Activated CD4-positive, alpha-beta T cell treated with anti-CD3 and anti-CD28 coated beads, Interleukin-2, amount 50 U/mL, for 16 hours (primary cell): Measurements from ENCODE around the gene HCK.
"Not testable (repeated sequence)": the region's sequence is repeated elsewhere in the genome, so short reads cannot be mapped to it uniquely, and the experiment has no call there.

Experiments
- DNase-seq: peaks from one replicate; pipeline ENCODE4 v3.0.0-alpha.2; 2020

HCK gene

DNA sequence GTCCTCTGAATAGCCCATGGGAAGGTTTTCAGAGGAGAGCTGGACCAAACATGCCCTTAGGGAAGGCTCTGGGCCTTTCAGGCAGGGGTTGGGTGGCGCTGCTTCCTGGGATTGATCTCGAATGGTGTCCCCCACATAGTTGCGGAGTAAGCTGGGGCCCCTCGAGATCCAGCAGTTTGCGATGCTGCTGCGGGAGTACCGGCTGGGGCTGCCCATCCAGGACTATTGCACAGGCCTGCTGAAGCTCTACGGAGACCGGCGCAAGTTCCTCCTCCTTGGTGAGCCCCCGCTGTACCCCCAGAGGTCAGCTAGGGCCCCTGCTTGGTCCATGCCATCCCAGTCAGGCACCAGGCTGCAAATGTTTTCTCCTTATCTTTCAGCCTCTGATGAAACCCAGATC, 22.5 kb upstream of the HCK start:
- no peak for DNase-seq

DNA sequence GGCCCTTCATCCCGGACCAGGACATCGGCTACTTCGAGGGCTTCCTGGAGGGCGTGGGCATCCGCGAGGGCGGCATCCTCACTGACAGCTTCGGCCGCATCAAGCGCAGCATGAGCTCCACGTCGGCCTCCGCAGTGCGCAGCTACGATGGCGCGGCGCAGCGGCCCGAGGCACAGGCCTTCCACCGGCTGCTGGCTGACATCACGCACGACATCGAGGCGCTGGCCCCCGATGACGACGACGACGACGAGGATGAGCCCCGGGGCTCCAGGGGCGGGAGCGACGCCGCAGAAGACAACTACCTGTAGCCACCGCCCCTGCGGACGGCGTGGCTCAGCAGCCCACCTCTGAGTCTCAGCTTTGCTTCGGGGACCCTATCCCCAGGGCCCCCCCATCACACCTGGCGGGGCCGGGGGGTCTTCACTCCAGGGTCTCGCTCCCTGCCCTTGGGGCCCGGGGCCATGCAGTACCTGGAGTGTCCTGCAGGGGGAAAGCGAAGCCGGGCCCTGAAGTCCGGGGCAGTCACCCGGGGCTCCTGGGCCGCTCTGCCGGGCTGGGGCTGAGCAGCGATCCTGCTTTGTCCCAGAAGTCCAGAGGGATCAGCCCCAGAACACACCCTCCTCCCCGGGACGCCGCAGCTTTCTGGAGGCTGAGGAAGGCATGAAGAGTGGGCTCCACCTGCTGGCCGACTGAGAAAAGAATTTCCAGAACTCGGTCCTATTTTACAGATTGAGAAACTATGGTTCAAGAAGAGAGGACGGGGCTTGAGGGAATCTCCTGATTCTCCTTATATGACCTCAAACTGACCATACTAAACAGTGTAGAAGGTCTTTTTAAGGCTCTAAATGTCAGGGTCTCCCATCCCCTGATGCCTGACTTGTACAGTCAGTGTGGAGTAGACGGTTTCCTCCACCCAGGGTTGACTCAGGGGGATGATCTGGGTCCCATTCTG, 20.8 kb upstream of the HCK start:
- peak; percentile 33 for DNase-seq

DNA sequence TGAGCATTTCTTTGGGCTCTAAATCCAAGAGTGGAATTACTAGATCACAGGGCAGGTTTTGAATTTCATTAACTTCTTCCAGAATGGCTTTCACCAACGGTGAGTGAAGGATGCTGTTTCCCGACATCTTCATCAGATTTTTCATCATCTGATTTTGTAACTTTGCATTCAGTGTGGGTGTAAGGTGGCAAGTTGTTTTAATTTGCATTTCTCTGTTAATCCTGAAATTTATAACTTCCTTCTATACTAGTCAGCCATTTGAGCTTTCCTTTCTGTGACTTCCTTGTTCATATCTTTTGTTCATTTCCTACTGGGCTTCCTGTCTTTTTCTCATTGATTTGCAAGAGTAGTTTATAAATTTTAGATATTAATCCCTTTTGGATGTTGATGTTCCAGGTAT, 18.7 kb upstream of the HCK start:
- no peak for DNase-seq

DNA sequence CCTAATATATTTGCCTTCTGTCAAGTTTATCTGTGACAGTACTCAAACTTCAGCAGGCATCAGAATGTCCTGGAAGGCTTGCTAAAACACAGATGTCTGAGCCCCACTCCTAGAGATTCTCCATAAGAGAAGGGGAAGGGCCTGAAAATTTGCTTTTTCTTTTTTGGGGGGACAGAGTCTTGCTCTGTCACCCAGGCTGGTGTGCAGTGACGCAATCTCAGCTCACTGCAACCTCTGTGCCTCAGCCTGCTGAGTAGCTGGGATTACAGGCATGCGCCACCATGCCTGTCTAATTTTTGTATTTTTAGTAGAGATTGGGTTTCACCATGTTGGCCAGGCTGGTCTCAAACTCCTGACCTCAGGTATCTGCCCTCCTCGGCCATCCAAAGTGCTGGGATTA, 18.3 kb upstream of the HCK start:
- not testable (repeated sequence) for DNase-seq

DNA sequence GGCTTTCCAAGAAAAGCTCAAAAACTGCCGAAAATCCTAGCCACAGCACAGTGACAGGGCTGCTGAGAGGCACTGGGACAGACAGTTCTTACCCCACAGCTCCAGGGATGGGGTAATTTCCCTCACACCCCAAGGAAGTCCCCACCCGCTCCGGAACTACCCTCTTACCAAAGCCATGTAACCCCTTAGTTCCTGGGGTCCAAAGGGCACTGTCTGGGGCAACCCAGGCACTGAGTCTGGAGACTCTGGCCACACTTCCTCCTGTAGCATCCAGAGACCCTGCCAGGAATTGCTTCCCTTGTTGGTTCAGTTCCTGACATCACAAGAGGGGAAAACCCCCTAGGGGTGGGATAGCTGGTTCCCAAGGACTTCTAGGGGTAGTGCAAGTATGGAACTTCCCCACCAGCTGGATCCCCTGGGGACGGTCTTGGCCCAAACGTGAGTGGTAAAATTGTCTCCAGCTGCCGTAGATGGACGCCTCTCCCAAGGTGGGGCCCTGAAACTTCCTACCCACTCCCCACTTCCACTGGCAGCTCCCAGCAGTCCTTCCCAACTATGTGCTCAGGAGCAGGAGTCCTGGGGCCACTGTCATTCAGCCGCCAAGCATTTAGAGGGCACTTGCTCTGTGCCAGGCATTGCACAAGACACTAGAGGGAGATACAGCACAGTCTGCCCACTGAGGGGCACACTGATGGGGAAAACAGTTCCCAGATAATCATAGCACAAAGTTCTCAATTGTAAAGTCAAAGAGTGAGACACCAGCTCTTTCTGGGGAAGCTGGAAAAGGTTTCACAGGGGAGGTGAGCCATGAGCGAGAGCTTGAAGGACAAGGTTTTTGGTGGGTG, 17.2 kb upstream of the HCK start:
- DNase-seq, result no peak

DNA sequence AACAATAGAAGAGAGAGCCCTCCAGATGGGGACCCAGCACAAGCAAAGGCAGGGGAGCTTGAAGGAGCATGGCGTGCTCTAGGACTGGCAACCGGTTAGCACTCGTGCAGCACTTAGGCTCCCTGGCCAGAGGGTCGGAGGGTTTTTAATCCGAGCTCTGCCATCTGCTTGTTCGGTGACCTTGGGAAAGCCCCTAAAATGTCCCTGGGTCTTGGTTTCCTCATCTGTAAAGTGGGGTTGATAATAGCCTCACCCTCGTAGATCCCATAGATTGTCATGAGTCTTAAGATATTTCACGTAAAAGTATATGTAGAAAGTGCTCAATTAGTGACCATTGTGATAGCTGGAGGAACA, 16.6 kb upstream of the HCK start:
- no peak for DNase-seq

DNA sequence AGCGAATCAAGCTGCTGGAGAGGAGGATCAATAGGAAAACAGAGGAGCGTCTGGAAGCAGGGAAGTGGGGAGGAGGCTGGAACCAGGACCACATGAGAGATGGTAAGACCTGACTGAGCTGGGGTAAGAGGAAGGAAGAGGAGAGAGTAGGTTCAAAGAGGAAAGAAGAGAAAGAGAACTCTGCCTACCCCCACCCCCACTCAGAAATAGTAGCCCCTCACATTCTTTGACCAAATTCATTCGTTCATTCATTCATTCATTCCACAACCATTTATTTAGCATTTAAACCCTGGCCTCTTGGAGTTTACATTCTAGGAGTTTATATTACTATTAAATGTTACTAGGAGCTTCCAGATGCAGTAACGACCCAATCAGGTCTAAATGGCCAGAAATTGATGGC, 15.8 kb upstream of the HCK start:
- DNase-seq, result no peak

DNA sequence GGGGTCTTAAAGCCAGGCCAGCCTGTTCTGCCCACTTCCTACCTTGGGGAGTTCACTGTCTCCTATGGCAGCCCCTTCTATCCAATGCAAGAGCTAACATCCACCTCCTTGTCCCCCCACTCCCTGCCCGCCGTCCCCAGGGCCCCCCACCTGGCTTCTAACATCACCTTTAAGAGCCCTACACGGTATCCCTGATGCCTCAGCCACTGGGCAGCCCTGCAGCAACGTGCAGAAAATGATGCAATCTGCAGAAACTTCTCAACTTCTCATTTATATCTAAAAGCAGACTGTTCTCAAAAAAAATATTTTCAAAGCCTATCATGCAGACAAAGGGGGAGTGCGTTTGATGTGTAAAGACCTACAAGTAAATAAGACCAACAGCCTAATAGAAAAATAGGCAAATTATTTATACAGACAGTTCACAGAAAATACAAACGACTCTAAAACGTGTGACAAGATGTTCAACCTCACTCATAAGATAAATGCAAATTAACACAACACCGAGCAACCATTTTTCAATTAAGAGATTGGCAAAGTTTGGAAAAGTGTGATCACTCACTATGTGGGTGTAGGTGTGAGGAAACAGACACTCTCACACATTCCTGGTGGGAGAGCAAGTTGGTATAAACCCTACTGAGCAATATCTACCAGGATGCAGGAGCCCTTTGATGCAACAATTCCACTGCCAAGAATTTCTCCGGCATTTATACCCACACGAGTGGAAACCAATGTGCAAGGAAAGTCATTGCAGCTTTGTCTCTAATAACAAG, 15.1 kb upstream of the HCK start:
- no peak for DNase-seq

DNA sequence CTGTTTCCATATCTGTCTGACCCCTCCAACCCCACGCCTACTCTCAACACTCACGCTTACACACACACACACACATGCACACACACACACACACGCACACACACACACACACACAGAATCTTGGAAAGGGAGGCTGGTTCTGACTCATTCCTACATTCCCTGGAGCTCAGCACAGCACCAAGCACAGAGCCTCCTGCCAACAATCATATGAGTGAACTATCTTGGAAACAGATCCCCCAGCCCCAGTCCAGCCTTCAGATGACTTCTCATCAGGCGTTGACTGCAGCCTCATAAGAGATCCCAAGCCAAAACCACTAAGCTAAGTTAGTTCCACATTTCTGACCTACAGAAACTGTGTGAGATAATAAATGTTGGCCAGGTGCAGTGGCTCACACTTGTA, 14.1 kb upstream of the HCK start:
- DNase-seq, result no peak

DNA sequence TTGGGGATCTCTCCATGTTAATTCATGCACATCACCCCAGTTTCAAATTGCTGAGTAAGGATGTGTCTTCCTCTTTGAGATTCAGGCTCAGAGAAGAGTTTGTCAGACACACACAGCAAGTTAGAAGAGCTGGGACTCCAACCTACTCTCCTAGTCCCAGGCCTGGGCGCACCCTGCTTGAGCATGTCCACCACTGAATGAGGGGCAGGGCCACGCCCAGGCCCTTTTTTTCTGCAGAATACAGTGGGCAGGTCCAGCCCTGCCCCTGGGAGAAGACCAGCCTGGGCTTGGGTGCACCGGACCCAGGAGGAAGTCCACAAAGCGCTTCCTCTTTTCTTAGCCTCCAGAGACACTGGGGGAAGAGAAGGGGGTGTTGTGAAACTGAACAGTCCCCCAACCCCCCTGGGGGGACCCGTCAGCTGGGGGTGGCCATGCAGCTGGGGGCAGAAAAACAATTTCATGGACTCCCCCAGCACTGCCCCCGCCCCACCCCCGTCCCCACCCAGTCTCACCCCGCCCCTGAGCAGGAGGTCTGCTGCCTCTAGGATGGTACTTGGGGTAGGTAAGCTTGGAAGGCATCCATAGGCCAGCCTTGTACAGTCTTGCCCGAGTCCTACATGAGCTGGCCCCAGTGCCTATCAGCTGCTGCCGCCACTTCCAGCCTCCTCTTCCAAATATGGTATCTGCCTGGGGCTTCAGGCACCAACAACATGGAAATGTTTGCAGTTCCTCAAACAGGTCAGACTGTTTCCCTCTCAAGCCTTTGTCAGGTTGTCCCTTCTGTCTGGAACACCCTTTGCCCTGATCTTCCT, 11.7 kb upstream of the HCK start:
- DNase-seq, result no peak

DNA sequence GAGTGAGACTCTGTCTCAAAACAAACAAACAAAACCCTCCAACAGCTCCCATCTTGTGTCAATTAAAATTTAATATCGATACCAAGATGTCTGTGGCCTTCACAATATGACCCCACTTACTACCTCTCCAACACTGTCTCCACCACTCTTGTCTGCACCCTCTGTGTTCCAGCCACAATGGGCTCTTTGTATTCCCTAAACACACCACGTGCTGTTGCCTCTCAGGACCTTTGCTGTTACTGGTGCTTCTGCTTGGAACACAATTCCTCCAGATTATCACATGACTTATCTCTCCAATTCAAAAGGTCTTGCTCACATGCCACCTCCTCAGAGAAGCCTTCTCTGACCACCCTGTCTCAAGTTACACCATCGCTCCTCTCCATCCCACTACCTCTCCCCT, 6.0 kb upstream of the HCK start:
- no peak for DNase-seq

DNA sequence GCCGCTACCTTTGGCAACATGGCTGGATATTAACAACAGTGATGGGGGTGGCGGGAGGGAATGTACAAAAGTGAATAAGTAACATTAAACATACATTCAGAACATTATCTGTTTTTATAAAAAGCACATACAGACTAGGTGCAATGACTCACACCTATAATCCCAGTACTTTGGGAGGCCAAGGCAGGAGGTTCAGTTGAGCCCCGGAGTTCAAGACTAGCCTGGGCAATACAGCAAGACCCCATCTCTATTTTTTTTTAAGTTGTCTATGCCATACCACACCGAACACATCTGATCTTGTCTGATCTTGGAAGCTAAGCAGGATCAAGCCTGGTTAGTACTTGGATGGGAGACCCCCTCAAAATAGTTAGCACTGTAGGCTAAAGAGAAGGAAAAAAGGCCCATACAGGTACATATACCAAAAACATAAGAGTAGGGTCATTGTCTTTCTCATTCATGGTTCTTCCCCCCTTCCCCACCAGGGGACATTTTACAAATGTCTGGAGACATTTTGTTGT, 1.7 kb upstream of the HCK start:
- no peak for DNase-seq

DNA sequence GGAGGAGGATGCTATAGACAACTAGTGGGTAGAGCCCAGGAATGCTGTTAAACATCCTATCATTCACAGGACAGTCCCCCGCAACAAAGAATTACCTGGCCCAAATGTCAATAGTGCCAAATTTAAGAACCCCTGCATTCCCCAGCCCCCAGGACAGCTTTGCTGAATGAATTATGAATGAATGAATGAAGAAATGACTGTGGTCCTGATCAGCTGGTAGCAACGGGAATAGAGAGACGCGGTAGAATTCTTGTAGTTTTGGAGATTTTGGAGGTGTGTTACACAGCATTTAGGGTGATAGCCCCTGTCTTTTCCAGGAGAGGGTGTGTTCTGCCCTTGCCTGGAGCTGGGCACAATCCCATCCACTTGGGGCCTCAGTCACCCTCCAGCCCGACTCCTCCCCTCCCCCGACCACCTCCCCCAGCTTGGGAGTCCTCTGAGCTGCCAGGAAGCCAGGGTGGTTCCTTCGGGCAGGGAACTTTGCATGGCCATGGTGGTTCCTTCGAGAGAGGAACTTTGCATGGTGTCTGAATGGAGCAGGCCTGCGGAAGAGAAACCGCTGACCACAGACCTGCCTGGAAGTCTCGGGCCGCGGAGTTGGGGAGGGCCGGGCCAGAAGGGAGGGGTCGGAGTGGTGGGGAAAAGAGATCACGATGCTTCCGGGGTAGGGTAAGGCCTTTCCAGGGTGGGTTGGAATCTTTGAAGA, 1.0 kb upstream of the HCK start:
- DNase-seq, result no peak

DNA sequence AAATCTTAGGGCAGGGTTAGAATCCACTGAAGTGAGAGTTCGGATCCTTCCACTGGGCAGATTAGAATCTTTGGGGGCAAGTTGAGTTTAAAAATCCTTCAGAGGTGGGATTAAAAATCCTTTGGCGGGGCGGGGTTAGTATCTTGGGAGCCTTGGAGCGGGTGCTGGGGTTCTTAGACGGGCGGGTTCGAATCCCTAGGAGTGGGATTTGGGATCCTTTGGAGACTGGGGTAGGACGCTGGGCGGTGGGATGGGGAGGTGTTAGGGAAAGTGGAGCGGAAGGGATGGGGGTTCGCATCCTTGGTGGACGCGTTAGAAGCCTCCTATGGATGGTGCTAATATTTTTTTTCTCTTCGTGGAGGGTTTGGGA, 337 bp upstream of the HCK start:
- DNase-seq, result no peak

DNA sequence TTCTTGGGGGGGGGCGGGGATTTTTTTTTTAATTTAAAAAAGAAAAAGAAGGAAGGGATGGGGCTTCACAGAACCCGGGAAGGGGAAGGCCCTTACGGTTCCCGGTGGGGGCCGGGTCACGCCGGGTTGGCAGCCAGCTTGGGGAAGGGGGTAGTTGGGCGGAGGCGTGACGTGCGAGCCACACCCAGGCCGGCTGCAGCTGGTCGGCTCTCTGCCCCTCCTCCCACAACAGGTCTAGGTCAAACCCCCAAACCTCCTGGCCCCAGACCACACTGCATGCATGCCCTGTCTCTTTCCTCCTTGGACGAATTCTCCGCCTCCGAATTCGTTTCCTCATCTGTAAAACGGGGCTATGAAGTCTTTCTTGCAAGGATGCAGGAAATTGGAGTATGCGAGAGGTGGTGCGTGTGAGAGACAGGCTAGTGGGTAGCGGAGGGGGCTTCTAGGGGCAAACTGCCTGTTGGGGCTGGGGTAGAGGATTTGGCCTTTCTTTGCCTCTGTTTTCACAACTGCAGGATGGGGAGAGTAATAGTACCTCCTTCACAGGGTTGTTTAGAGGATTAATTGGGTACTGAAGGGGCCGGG, 828 bp downstream of the HCK start:
- no peak for DNase-seq

DNA sequence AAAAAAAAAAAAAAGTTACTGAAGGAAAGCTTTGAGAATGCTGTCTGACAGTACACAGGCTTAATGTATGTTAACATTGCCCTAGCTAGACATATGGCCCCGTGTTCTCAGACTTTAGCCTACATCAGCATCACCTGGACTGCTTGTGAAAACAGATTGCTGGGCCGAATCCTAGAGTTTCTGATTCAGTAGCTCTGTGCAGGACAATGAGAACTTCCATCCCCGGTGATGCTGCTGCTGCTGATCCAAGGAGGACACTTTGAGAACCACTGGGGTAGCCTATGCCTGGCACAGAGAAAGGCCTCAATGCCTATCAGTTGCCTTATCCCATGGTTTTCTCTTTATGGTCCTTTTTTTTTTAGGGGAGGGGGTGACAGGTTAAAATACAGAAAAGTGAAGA, 1.6 kb downstream of the HCK start:
- no peak for DNase-seq

DNA sequence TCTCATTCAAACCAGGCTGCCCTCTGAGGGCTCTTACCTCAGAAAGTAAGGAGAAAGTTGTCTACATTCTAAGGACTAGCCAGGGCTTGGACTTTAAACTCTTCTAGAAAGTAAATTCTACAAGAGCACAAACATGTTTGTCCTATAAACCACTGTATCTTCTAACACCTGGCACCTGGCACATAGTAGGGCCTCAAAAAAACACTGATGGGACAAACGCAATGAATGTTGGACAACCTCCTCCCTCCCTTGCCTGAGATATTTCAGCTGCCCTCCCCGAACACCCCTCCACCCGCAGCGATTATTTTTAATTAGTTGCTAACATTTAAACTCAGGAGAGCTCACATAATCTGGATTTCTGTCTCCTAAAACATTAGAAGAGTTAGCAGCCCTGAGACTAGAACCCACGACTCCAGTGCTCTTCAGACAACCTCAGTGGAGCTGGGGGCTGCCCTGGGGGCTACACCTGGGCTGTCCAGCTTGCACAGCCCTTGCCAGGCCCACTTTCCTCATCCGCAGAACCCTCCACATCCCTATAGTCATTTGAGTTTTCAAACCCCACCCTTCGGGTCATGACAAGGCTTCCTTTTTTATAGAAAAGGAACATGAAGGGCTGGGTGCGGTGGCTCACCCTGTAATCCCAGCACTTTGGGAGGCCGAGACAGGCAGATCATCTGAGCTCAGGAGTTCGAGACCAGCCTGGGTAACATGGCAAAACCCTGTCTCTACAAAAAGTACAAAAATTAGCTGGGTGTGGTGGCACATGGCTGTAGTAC, 4.9 kb downstream of the HCK start:
- no peak for DNase-seq

DNA sequence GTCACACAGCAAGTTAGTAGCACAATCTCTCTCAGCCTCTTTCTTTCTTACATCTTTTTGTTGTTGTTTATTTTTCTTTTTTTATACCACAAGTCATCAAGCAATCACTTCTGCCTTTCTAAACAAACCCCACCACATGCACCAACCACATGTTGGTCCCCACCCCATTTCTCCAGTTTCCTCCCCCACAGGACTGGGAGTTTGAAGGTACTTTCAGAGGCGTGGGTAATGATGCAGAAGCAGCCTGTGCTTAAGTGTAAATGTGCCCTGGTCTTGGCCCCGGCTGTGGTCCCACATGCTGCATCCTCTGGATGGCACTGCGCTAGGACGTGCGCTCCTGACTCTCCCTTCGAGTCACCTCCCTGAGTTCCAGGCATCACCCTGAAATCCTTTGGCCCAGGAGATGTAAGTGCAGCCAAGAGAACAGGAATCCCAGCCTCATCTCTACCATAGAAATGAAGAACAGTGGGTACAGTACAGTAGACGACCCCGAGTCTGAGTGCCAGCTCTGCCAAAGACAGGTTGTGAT, 5.7 kb downstream of the HCK start:
- no peak for DNase-seq

DNA sequence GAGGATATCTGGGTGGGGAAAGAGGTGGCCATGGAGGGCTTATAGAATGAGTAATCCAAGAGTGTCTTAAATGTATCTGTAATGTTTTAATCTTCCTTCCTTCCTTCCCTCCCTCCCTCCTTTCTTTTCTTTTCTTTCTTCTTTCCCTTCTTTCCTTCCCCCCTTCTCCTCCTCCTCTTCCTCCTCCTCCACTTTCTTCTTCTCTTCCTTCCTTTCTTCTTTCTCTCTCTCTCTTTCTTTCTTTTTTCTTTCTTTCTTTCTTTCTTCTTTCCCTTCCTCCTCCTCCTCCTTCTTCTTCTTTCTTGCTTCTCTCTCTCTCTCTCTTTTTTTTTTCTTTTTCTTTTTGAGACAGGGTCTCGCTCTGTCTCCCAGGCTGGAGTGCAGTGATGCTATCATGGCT, 7.1 kb downstream of the HCK start:
- no peak for DNase-seq

DNA sequence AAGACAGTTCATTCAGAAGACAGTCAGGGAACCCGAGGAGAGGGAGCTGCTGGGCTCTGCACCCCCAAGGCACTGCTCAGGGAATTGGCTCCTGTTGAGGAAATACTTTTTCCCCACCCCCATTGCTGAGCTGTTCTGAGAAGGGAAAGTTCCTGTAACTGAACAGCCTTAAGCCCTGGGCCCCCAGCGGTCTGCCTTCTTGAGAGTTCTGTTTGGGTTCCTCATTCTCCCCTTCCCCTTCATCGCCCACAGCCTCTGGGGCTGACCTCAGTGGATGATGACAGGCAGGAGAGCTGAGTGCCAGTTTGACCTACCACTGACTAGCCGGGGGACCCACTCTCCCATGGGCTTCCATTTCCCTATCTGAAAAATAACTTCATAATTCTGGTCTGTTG, 10.7 kb downstream of the HCK start:
- DNase-seq, result peak; percentile 12
